Measurements from ENCODE around the gene APOL1.

DNA sequence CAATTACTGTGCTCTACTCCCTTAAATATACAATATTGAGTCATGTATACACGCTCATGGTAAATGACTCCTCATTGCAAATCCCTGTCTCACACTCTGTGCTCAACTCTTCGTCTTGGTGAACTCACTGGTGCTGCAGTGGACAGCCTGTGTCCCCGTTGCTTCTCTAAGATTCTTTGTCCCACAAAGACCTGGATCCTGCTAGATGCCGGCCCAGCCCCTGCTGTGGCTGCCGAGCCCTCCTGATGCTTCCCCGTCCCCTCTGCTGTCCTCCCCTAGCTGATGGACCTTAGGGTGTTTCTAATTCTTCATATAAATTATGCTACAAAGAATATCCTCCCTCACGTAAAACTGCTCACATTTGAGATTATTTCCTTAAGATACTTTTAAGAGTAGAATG is 19.1 kb upstream of the APOL1 start:
- TF ChIP-seq CTCF (CRISPR knock-in tag; IDR thresholded peaks at IDR 0.05) (no peak), ZKSCAN1 (IDR thresholded peaks at IDR 0.05; ENCODE audit: low read length) (no peak), EP300 (IDR thresholded peaks at IDR 0.05; ENCODE audit: low read depth in 2 of 2, low read length in 2 of 2) (no peak), EP300 (CRISPR knock-in tag; IDR thresholded peaks at IDR 0.05; ENCODE audit: borderline replicate concordance) (no peak), CHD2 (IDR thresholded peaks at IDR 0.05; ENCODE audit: low read depth, low read length) (no peak), ZBTB43 (CRISPR knock-in tag; conservative IDR thresholded peaks at IDR 0.05) (no peak), JUNB (CRISPR knock-in tag; IDR thresholded peaks at IDR 0.05; ENCODE audit: borderline replicate concordance) (no peak), ZFP41 (CRISPR knock-in tag; IDR thresholded peaks at IDR 0.05; ENCODE audit: borderline replicate concordance) (no peak), ZNF704 (CRISPR knock-in tag; IDR thresholded peaks at IDR 0.05; ENCODE audit: borderline replicate concordance) (no peak), CEBPB (IDR thresholded peaks at IDR 0.05; ENCODE audit: borderline replicate concordance, low read depth, low read length) (no peak), TAF1 (CRISPR knock-in tag; IDR thresholded peaks at IDR 0.05) (no peak)
- TF ChIP-seq, protein P1, sequence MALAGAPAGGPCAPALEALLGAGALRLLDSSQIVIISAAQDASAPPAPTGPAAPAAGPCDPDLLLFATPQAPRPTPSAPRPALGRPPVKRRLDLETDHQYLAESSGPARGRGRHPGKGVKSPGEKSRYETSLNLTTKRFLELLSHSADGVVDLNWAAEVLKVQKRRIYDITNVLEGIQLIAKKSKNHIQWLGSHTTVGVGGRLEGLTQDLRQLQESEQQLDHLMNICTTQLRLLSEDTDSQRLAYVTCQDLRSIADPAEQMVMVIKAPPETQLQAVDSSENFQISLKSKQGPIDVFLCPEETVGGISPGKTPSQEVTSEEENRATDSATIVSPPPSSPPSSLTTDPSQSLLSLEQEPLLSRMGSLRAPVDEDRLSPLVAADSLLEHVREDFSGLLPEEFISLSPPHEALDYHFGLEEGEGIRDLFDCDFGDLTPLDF (CRISPR knock-in tag; IDR thresholded peaks at IDR 0.05): no peak
- TF ChIP-seq, protein P2, sequence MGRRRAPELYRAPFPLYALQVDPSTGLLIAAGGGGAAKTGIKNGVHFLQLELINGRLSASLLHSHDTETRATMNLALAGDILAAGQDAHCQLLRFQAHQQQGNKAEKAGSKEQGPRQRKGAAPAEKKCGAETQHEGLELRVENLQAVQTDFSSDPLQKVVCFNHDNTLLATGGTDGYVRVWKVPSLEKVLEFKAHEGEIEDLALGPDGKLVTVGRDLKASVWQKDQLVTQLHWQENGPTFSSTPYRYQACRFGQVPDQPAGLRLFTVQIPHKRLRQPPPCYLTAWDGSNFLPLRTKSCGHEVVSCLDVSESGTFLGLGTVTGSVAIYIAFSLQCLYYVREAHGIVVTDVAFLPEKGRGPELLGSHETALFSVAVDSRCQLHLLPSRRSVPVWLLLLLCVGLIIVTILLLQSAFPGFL (CRISPR knock-in tag; IDR thresholded peaks at IDR 0.05): no peak
- TF ChIP-seq, protein P3, sequence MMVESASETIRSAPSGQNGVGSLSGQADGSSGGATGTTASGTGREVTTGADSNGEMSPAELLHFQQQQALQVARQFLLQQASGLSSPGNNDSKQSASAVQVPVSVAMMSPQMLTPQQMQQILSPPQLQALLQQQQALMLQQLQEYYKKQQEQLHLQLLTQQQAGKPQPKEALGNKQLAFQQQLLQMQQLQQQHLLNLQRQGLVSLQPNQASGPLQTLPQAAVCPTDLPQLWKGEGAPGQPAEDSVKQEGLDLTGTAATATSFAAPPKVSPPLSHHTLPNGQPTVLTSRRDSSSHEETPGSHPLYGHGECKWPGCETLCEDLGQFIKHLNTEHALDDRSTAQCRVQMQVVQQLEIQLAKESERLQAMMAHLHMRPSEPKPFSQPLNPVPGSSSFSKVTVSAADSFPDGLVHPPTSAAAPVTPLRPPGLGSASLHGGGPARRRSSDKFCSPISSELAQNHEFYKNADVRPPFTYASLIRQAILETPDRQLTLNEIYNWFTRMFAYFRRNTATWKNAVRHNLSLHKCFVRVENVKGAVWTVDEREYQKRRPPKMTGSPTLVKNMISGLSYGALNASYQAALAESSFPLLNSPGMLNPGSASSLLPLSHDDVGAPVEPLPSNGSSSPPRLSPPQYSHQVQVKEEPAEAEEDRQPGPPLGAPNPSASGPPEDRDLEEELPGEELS (CRISPR knock-in tag; IDR thresholded peaks at IDR 0.05): no peak
- TF ChIP-seq, protein P4, sequence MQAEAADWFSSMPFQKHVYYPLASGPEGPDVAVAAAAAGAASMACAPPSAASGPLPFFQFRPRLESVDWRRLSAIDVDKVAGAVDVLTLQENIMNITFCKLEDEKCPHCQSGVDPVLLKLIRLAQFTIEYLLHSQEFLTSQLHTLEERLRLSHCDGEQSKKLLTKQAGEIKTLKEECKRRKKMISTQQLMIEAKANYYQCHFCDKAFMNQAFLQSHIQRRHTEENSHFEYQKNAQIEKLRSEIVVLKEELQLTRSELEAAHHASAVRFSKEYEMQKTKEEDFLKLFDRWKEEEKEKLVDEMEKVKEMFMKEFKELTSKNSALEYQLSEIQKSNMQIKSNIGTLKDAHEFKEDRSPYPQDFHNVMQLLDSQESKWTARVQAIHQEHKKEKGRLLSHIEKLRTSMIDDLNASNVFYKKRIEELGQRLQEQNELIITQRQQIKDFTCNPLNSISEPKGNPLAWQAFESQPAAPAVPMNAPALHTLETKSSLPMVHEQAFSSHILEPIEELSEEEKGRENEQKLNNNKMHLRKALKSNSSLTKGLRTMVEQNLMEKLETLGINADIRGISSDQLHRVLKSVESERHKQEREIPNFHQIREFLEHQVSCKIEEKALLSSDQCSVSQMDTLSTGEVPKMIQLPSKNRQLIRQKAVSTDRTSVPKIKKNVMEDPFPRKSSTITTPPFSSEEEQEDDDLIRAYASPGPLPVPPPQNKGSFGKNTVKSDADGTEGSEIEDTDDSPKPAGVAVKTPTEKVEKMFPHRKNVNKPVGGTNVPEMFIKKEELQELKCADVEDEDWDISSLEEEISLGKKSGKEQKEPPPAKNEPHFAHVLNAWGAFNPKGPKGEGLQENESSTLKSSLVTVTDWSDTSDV (CRISPR knock-in tag; IDR thresholded peaks at IDR 0.05): no peak
